Adipocyte (in vitro differentiated cells): ENCODE measurements around the gene B4GAT1.
A peak's percentile ranks its signal among the peaks of the same experiment; 100 is the strongest.

Experiments
- DNase-seq: peaks from one replicate; pipeline ENCODE4 v3.0.0-alpha.2; 2015; ENCODE audit warnings: low read depth
- H3K27me3 ChIP-seq: replicated peaks from 2 replicates; pipeline ENCODE4 v1.7.0; 2013; ENCODE audit warnings: mild to moderate bottlenecking, low read length, moderate library complexity; ENCODE audit not compliant: control insufficient read depth, insufficient read depth
- H3K36me3 ChIP-seq: 2 replicates; pipeline ENCODE4 v1.7.0; 2013; ENCODE audit warnings: low read length, mild to moderate bottlenecking, moderate library complexity; ENCODE audit not compliant: control insufficient read depth, insufficient read depth, severe bottlenecking
- H3K4me1 ChIP-seq: 2 replicates; pipeline ENCODE4 v1.7.0; 2013; ENCODE audit warnings: mild to moderate bottlenecking, low read length, moderate library complexity; ENCODE audit not compliant: control insufficient read depth, insufficient read depth
- H3K4me3 ChIP-seq: 2 replicates; pipeline ENCODE4 v1.7.0; 2013; ENCODE audit warnings: mild to moderate bottlenecking, low read length, moderate library complexity
- H3K9ac ChIP-seq: 2 replicates; pipeline ENCODE4 v1.7.0; 2013; ENCODE audit warnings: mild to moderate bottlenecking, low read length, moderate library complexity
- H3K9me3 ChIP-seq: 2 replicates; pipeline ENCODE4 v1.7.0; 2013; ENCODE audit warnings: mild to moderate bottlenecking, low read length, moderate library complexity; ENCODE audit not compliant: control insufficient read depth

The B4GAT1 gene

DNA sequence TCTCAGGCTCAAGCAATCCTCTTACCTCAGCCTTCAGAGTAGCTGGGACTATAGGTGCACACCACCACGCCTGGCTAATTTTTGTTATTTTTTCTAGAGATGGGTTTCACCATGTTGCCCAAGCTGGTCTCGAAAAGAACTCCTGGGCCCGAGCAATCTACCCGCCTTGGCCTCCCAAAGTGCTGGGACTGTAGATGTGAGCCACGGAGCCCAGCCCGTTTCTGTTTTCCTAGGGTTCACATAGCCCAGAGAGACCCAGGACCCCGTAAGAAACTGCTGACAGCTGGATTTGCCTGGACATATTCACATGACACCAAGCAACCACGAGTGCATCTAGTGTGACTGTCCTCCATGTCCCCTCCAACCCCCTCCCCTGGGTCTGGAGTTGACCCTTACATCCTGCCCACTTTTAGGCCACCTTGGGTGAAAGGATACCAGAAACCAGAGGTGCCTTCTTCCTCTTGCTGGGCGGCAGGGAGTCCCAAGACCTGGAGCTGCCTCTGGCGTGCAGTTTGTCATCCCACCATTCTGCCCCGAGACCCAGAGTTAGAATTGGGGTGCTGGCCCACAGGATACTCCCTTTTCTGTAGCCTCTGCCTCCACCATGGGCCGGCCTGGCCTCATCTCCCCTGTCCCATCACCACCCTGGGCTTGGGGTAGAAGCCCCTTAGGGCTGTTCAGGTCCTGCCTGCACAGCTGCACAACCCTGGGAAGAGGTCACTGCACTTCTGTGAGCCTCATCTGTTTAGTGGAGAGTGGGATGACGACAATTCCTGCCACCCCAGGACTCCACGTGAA is 7.5 kb downstream of the B4GAT1 start:
- H3K4me1 ChIP-seq: peaks cover 32% of the 10 kb centered on the region
- H3K9ac ChIP-seq: no peak overlapping the region
- peaks cover 41% of the 10 kb centered on the region for H3K36me3 ChIP-seq
- no peaks in the 10 kb centered on the region for H3K27me3 ChIP-seq
- no peak overlapping the region for H3K4me3 ChIP-seq
- no peak for DNase-seq
- no peaks in the 10 kb centered on the region for H3K9me3 ChIP-seq

DNA sequence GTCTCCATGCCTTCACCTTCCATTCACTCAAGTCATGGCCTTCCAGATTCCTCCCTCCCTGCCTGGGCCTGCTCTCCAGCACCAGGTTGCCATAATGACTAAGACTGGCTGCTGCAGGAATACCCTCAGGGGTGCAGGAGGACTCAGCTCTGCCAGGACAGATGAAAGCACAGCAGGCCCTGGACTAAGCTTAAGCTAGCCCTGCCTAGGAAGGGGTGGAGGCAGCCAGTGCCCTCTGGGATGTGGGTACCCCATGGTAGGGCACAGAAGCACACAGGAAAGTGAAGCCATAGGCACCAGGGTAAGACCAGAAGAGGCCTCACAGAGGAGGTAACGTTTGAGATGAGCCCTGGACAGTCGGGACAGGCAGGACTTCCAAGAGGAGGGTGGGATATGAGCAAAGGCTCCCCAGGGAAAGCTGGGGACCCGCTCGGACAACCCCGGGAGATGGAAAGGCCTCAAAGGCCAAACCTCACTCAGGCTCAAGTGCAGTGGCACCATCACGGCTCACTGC is 8.2 kb downstream of the B4GAT1 start:
- peaks cover 41% of the 10 kb centered on the region for H3K36me3 ChIP-seq
- no peak for DNase-seq
- H3K4me1 ChIP-seq: peaks cover 34% of the 10 kb centered on the region
- no peak overlapping the region for H3K4me3 ChIP-seq
- no peak overlapping the region for H3K9ac ChIP-seq
- H3K27me3 ChIP-seq: no peaks in the 10 kb centered on the region
- no peaks in the 10 kb centered on the region for H3K9me3 ChIP-seq

DNA sequence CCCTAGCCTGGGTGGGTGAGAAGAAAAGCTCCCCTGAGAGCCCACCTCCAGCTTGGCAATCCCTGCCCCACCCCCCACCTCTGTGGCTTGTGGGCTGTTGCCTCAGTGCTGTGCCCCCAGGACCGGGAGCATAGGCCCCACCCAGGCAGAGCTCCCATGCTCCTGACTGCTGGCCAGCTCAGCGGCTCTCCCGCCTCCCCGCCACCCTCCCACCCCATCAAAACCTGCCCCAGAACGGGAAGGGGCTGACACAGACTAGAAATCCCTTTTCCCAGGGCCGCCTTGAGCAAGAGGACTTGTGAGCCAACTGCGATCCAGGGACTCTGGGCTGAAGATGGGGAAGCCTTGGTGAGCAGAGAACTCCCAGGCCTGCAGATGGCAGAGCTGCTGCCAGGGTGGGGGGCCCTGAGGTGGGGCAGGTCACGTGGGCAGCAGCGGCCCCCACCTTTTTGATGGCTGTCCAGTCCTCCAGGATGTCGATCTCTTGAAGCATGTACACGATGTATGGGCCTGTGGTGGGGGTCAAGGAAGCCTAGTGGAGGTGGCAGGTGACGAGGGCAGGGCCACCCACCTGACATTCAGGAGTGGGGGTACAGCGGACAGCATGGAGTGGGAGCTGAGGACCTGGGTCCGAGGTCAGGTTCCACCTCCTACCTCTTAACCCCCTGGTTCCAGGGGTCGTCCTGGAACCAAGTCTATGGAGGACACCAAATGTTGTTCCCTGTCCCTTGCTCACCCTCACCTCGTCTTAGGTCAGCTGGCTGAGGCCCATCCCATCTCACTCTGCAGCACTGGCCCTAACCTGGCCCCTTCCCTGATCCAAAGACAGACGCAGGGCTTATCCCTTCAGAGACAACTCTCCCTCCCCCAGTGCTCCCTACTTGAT is 8.9 kb downstream of the B4GAT1 start:
- Histone ChIP-seq H3K9me3 (no peaks in the 10 kb centered on the region), H3K9ac (no peak overlapping the region), H3K4me3 (no peak overlapping the region), H3K36me3 (peaks cover 42% of the 10 kb centered on the region), H3K4me1 (peaks cover 27% of the 10 kb centered on the region), H3K27me3 (no peaks in the 10 kb centered on the region)
- DNase-seq: no peak

DNA sequence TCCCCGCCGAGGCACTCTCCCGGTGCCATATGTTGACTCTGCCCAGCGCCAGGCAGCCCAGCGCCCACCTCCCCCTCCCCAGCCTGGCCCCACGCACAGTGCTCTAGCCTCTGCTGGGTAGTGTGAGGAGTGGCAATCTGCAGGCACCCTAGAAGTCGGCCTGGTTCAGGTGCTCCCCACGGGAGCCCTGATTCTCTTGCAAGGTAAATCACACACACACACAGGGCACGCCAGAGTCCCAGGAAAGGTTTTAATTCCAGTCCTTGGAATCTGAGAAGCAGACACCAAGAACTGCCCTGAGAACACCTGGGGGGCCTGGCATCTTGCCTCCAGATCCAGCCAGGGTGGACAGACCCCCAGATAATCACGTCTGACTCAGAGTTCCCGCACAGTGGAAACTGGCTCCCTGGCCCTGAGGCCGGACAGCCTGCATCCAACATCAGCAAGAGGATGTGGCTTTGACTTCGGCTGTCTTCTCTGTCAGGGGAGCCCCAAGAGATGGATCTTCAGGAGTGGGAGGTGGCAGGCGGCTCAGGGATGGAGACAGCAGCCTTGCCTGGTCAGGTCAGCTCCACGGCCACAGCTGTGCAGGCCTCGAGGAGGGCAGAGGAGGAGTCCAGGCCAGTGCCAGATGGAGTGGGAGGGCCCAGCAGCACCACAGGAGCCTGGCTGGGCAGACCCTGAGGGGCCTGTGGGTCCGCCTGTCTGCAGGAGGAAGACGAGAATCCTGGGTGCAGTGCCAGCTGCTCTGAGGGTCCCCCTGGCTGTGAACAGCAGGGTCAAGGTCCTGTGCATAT is 10.1 kb downstream of the B4GAT1 start:
- Histone ChIP-seq H3K9ac (no peak overlapping the region), H3K27me3 (no peaks in the 10 kb centered on the region), H3K4me1 (peaks cover 22% of the 10 kb centered on the region), H3K9me3 (no peaks in the 10 kb centered on the region), H3K4me3 (no peak overlapping the region), H3K36me3 (peaks cover 54% of the 10 kb centered on the region)
- no peak for DNase-seq

DNA sequence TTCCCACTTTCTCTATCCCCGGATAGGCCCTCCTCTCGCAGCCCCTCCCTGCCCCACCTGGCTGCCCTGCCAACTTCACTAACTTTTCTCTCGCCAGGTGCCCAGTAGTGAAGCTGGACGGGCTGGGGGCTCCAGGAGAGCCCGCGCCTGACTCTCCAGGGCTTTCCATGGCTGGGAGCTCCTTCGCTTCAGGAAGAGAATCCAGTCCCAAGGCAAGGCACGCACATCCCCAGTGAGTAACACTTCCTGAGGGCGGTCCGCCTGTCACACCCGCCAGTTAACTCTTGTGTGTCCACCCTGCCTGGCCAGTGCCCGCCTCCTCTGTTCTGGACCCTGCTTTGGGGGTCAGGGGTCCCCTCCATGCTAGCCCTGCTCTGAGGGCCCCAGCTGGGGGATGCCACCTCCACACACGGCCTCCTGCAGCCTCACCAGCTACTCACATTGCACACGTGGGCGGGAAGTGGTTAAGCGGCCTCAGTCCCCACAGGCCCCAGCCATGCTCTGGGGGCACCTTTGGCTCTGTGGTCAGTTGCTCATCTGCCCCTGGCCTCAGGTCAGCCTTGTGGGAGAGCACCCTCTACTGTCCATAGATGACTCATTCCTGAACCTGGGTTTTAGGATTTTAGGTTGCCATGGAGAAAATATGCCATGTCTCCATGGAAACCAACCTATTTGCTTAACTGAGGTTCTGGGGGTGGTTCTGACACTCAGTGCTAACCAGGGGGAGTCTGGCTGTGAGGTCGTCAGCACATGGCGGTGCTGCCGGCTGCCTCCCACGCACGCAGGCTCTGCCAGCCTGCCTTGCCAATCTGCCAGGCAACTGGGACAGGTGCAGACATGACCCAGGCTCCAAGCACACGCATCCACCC is 11.0 kb downstream of the B4GAT1 start, which contains the start of gene RIN1:
TSS of gene RIN1 (minus strand) at position 201 of the 869 bp plus-strand sequence. CDS start at position 169, 32 bp downstream.
- peak within 1 kb of the TSS; percentile 86 for H3K9ac ChIP-seq
- H3K9me3 ChIP-seq: no peaks in the 10 kb centered on the region
- H3K27me3 ChIP-seq: no peaks in the 10 kb centered on the region
- peak; percentile 90 for DNase-seq
- peak within 1 kb of the TSS; percentile 82 for H3K4me3 ChIP-seq
- peaks cover 54% of the 10 kb centered on the region for H3K36me3 ChIP-seq
- H3K4me1 ChIP-seq: peaks cover 22% of the 10 kb centered on the region

DNA sequence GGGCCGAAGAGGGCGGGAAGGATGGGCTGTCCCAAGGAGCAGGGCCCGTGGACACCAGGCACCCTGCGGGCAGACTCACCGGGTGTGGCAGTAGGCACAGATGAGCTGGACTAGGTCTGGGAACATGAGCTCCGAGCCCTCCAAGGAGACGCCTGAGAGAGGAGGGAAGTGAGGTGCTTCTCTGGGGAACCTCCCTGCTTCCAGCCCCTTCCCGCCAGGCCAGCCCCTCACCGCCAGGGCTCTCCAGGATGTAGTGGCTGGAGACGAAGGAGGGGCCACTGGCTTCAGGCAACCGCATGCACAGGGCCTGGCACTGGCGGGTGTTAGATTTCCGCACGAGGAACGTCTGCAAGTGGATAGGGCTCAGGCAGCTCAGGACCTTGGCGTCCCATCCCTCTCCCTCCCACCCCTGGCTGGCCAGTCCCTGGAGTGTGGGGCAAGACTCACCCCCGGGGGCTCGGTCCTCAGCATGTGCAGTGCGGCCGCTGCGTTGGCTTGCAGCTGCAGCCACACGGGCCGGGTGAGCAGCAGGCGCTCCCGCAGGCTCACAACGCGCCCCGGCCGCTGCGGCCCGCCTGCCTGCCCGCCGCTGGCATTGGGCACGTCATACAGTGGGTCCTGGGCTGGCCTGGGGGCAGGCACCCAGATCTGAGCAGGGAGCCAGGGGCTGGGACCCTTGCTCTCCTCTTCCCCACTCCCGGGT is 11.7 kb downstream of the B4GAT1 start:
- Histone ChIP-seq H3K4me3 (peak overlapping the region; percentile 82), H3K36me3 (peaks cover 48% of the 10 kb centered on the region), H3K9me3 (no peaks in the 10 kb centered on the region), H3K27me3 (no peaks in the 10 kb centered on the region), H3K9ac (peak overlapping the region; percentile 86), H3K4me1 (peaks cover 22% of the 10 kb centered on the region)
- DNase-seq: peak; percentile 71

DNA sequence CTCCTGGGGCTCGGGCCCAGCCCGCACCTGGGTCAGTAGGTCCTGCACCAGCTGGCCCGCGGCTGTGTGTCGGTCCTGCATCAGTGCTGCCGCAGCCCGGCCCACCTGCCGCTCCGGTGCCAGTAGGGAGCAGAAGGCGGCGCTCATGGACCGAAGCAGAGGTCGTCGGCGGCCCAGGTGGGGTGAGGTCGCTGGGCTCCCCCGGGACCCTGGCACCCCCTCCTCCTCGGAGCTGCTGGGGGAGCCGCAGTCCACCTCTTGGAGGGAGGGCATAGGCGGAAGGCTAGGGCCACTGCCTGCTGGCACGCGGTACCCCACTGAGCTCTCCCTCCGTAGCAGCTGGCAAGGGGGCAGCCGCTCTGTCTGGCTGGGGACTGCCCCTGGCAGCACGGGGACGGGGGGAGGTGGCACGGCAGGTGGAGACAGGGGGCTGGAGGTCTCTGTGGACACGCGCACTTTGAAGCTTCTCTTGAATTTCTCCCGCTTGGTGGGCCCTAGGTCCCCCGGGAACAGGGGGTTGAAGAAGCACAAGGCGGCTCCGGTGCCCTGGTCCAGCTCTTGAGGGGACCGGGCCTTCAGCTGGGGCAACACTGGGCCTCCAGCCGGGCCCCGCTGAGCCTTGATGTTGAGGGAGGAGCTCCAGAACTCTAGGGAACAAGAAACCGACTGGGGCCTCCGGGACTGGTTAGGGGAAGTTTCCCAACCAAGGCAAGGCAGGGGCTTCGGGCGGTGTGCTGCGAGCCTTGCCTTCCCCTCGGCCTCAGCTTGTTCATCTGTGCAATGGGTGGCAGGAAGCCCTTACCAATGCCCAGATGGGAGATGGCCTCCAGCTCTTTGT is 12.6 kb downstream of the B4GAT1 start:
- H3K9ac ChIP-seq: peak overlapping the region; percentile 86
- H3K4me3 ChIP-seq: peak overlapping the region; percentile 82
- DNase-seq: peak; percentile 56
- peaks cover 40% of the 10 kb centered on the region for H3K36me3 ChIP-seq
- H3K27me3 ChIP-seq: no peaks in the 10 kb centered on the region
- H3K4me1 ChIP-seq: peaks cover 22% of the 10 kb centered on the region
- no peaks in the 10 kb centered on the region for H3K9me3 ChIP-seq

DNA sequence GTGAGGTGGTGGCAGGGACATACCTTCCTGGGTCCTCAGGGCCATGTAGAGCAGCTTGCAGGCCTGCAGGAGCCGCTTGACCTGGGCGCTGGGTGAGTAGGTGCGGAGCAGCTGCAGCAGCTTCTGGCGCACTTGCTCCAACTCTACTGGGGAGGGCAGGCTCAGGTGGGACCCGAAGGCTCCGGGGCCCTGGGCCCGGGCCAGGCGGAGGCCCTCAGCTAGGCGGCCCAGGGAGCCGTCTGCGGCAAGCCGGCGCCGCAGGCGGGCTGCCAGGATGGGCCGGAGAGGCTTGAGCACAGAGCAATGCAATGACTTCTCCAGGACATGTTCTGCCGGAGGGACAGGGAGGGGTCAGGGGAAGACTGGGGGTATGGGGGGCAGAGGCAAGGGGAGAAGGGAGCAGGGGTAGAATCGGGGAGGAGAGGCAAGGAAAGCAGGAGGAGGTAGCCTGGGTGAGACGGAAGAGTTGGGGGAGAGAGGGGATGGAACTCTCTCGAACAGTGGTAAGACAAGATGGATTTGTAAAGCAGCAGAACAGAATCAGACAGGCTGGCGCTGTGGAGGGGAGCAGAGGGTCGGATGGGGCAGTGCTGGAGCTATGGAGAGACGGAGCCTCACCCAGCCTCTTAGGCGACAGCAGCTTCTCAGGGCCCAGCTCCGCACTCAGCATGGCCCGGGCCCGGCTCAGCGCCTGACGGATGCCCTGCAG is 13.4 kb downstream of the B4GAT1 start:
- peaks cover 32% of the 10 kb centered on the region for H3K36me3 ChIP-seq
- DNase-seq: no peak
- H3K4me1 ChIP-seq: peaks cover 22% of the 10 kb centered on the region

More for the DNA sequence above, 13.4 kb downstream of the B4GAT1 start:
- H3K27me3 ChIP-seq: no peaks in the 10 kb centered on the region
- H3K9me3 ChIP-seq: no peaks in the 10 kb centered on the region
- no peak overlapping the region for H3K4me3 ChIP-seq
- peak overlapping the region; percentile 86 for H3K9ac ChIP-seq
